K562 (cell line): ENCODE results near the gene HOXA11.

Source experiments
- HMG20B ChIP-seq: fragments of 250-450 bp; sonication (Bioruptor Pico); IDR thresholded peaks from 2 replicates; pipeline ENCODE4 v1.5.0; 2021; ENCODE audit warnings: mild to moderate bottlenecking
- TOE1 ChIP-seq, 2 experiments: fragments of 450-650 bp in 1 of 2; sonication (generic) in 1 of 2; formaldehyde crosslinking in 1 of 2; IDR thresholded peaks; 2 replicates each; pipeline versions ENCODE4 v1.7.1 to v1.8.0; 2016 to 2022; ENCODE audit warnings: borderline replicate concordance in 2 of 2, mild to moderate bottlenecking in 2 of 2, antibody characterized with exemption in 1 of 2, inconsistent platforms in 1 of 2, low read depth in 1 of 2, missing genetic modification reagents in 1 of 2, moderate library complexity in 1 of 2

GRCh38 chr7:27164045-27164366 is 21.0 kb downstream of the HOXA11 start:
- TF ChIP-seq HMG20B (CRISPR knock-in tag) = no peak
- no peak for TF ChIP-seq TOE1 (IDR thresholded peaks at IDR 0.05; ENCODE audit: borderline replicate concordance)
- no peak for TF ChIP-seq TOE1 (CRISPR knock-in tag; IDR thresholded peaks at IDR 0.05; ENCODE audit: borderline replicate concordance, low read depth)
